ENCODE results near the gene TRIM62.
"Not testable (repeated sequence)": the region's sequence is repeated elsewhere in the genome, so short reads cannot be mapped to it uniquely, and the experiment has no call there.

The TRIM62 gene

DNA sequence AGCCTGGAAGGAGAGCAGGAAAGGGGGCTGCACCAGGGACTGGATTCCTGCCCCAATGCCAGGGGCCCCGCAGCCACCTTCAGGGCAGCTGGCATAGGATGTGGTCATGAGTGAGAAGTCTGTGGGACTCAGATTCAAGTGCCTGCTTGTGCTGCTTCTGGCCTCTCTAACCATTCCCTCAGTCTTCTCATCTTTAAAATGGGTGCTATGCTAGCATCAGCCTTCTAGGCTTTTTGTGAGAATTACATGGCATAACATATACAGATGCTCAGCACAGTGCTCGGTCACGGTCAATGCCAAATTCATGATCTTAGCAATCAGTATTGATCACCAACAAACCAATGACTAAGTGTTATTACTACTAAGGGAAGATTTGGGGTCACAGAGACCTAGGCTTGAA lies 23.5 kb downstream of the TRIM62 start:
- no peak for DNase-seq (ENCODE audit: low read depth)

DNA sequence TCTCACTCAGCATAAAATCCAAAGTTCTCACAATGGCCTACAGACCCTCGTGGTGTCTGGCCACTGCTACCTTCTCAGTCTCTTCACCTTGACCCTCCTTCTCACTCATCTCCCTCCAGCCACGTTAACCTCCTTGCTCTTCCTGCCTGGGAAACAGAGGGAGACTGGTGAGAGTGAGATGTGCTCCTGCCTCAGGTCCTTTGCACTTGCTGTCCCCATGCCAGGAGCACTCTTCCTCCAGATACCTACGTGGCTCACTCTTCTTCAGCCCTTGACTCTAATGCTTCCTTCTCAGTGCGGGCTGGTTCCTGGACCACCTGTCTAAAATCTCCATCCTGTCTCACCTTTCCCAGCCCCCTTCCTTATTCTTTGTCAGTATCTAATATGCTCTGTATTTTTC lies 24.7 kb downstream of the TRIM62 start:
- DNase-seq (ENCODE audit: low read depth) = no peak

DNA sequence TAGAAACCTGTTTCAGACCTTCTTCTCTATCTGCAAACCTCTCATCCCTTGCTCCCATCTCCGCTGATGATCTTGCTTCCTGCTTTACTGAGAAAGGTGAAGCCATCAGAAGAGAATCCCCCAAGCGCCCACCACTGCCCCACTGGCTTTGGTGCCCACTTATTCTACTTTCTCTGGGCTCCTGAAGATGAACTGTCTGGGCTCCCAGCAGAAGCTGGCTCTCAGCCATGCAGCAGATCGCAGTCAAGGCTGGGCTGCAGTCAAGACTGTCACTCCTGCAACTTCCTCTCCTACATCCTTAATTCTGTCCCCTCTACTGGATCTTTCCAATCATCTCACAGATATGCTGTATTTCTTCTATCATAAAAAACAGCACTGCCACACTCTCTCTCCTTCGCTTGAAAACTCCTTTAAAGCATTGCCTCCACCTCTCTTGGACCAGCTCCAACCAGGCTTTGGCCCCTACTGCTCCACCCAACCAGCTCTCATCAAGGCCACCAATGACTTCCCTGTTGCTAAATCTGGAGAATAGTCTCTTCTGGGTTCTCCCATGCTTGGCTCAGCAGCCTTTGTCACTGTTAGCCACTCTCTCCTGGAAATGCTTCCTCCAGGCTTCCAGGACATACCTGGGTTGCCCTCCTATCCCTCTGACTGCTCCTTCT lies 25.8 kb downstream of the TRIM62 start:
- no peak for DNase-seq (ENCODE audit: low read depth)

DNA sequence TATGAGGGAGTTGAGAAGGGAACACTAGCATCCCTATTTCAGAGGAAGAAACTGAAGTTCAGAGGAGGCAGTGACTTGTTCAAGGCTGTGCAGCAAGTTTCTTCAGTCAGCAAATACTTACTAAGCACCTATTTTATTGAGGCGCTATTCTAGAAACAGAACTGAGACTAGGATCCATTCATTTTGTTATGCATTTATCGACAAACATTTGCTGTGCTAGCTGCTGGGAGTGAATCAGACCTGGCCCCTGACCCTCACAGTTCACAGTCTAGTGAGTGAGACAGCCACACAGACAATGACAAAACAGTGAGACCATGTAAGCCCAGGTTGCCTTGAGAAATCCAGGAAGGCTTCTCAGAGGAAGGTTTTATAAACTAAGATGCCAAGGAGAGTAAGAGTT lies 28.2 kb downstream of the TRIM62 start:
- DNase-seq (ENCODE audit: low read depth) = no peak

DNA sequence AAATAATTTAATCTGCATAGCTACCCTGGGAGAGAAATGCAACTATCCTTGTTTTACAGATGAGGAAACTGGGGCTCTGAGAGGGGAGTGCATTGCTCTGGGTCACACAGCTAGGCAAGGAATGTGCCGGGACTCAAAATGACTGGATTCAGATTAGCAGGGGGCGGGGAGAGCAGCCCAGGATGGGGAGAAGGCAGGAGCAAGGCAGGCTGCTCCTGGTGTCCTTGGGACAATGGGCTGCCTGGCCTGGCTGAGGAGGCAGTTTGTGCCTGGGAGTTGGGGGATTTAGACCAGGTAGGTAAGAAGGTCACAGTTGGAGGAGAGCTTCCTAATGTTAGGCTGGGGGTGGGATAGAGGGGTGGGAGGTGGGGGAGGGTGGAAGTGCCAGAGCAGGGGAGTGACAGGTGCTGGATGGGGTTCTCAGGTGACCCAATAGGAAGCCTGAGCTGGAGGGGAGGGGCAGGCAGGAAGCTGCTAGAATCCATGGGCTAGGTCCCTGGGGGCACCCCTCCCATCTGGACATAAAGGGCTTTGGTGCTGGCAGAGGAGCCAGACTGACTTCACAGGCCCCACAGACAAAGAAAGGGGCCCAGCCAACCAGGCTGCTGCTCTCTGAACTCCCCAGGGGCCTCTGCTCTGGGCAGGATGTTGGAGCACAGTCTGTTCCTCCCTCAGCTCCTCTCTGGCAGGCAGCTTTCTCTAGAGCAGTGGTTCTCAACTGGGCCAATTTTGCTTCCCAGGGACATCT lies 29.0 kb downstream of the TRIM62 start:
- no peak for DNase-seq (ENCODE audit: low read depth)

DNA sequence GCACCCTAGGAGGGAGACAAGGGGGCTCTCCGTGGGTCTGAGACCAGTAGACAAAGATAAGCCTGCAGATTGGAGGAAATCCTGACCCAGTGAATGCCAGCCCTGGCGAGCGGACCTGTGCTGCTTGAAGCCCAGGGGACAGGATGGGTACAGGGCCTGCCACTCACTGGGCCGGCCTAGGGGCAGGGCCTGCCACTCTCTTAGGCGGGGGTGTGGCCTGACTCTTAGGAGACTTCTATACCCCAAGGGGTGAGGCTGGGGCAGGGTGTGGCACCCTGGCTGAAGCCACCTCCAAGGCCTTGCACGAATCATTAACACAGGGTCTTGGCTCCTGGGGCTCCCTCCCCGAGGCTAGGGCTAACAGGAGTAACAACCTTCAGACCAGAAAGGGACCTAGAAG lies 30.7 kb downstream of the TRIM62 start:
- no peak for DNase-seq (ENCODE audit: low read depth)

DNA sequence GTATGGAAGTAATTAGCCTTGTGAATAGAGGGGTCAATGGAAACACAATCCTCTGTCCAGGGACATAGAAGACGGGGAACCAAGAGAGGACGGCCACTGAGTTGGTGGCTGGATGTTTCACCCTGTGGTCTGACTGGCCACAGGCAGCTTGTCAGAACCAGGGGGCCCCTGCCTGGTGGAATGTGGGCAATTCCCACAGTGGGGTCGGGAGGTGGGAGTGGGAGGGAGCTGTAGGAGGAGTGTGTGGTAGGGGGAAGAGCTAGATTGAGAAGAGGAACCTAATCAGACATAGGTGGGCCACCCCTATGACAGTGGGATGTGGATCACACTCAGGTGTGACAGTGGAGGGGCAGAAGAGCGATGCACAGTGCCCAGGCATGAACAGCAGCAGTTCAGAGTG lies 31.3 kb downstream of the TRIM62 start:
- DNase-seq (ENCODE audit: low read depth) = no peak

DNA sequence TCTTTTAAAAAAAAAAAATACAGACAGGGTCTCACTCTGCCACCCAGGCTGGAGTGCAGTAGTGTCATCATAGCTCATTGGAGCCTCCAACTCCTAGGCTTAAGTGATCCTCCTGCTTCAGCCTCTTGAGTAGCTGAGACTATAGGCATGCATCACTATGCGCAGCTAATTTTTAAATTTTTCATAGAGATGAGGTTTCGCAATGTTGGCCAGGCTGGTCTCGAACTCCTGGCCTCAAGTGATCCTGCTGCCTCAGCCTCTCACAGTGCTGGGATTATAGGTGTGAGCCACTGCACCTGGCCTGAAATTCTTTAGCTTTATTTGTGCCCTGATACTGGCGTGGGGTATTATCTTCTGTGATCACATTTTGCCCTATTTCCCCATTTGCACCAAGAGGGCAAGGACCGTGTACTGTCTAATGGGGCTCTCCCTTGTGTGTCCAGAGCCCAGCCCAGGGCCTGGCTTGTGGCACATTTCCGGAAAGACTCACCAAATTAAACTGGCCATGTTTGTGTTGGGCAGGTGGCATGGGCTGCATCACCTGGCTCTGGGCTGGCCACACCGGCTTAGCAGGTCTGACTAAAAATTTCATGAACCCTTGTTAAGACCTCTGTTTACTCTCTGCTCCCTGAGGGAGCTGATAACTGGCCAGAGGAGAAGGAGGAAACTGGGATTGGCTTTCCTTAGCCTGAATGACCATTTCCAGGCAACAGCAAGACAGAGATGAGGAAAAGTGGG lies 32.2 kb downstream of the TRIM62 start:
- no peak for DNase-seq (ENCODE audit: low read depth)

DNA sequence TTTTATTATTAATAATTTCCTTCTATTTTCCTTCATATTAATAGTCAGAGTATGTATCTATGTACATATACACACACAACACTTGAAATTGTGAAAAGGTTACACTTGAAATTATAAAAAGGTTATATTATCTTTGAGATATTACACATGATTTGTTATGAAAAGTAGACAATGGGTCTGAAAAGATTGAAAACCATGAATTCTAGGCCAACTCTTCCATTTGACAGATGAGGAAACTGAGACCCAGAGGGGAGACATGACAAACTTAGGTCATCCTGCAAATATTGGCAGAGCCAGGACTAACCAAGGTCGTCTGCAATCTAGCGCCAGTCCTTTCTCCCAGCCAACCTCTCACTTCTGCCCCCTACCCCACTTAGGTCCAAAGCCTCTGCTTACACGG lies 33.2 kb downstream of the TRIM62 start:
- no peak for DNase-seq (ENCODE audit: low read depth)

DNA sequence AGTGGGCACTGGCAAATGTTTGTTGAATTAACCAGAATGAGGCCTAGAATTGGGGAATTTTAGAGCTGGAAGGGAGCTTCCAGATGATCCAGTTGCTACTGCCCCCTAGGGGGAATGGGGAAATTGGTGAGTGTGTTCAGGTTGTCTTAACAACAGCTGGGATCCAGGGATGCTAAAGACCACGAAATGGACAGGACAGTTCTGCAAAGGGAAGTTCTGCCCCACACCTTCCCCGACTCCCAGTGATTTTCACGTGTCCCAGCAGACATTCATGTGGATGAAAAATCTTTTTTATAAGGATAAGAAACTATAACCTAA lies 33.9 kb downstream of the TRIM62 start:
- no peak for DNase-seq (ENCODE audit: low read depth)

DNA sequence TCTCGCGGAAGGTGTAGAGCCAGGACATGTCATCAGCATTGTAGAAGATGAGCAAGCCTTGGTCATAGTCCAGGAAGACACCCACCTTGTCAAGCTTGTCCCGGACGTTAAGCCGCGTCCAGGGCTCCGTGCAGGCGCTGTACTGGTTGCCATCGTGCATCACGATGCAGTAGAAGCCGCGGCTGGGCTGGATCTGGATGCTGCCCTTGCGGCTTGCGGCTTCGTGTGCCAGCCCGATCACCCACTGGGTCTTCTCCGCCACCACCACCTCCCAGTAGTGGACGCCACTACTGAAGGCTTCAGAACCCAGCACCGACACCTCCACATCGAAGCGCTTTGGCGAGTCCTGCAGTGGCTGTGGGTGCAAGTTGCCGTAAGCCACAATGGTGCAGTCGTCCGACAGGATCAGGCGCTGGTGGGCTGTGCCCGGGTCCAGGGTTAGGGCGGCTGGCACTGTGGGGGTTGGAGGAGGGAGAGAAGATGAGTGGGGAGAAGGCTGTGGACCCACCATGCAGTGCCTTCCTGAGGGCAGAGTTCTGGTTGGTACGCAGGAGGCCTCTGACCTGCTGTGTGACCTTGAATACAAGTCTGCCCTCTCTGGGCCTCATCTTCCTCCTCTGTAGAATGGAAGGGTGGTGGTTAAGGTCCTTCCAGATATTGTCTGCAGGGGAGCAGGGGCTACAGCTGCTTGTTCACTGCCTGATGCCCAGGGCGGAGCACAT lies 34.4 kb downstream of the TRIM62 start:
- no peak for DNase-seq (ENCODE audit: low read depth)

DNA sequence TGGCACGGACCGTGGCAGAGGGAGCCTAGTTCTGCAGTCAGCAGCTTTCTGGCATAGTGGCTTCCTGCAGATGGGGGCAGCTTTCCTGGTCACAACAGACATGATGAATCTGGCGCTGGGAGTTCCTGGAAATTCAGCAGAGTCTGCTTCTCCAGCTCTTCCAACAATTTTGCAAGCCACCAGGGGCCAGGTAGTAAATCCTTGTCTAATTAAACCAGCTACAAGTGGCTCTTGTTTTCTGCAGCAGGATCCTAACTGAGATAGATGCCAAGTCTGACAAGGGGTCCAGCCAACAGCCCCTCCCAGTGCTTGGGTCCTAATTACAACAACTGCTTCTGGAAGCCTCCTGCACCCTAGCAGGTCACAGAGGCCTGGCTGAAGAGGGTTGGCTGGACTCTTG lies 35.8 kb downstream of the TRIM62 start:
- no peak for DNase-seq (ENCODE audit: low read depth)

DNA sequence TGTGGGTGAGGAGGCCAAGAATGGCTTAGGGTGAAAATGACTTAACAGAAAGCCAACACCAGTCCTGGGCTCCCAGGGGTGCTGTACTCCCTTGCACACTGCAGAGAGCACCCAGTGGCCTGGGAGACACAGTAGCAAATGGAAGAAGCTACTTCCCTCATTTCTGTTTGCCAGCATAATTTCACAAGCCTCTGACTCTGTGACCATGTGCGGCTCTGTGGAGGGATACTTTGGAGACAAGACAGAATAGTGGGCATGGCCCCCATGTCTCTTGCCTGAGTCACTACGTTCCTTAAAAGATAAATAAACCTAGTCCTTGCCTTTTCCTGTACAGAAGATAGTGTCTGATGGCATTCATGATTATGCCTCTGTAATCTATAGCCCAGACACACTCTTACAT lies 38.1 kb downstream of the TRIM62 start:
- DNase-seq (ENCODE audit: low read depth) = no peak

DNA sequence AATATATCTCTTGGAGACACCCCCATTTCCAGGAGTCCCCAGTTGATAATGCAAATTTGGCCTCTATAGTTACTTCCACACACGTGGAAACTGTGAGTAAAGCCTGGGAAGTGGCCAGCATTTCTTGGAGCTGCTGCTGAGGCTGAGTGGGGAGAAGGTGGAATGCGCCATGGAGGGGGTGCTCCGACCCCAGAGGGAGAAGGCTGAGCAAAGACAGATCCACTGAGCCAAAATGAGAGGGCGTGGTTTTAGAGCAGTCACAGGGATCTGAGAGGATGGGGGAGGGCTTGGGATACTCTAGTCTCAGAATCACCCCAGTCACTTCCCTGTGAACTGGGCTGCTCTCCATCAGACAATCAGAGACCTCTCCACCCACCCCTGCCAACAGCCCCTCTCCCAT lies 38.7 kb downstream of the TRIM62 start:
- DNase-seq (ENCODE audit: low read depth) = no peak

DNA sequence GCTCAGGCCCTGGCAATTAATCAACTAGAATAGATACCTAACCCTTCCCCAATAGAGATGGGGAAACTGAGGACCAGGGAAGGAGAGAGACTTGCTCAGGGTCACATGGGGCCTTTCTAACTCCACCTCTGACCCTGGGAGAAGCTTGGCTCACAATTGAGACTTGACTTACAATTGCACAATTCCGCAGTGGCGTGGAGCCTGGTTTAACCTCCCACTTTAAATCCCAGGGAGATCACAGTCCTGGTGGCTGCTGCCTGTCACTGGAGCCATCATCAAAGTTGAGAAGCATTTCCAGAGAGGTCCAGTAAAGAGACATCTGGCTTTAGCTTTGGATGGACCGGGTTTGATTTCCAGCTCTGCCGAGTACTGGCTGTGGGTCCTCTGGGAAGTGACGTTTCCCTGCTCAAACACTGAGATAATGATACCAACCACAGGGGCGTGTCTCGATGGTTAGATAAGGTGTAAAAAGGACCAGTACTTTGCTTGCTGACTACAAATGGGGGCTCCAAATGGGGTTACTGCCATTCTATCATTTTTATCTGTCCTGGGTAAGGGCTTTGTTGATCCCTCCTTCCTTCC lies 39.3 kb downstream of the TRIM62 start:
- no peak for DNase-seq (ENCODE audit: low read depth)

DNA sequence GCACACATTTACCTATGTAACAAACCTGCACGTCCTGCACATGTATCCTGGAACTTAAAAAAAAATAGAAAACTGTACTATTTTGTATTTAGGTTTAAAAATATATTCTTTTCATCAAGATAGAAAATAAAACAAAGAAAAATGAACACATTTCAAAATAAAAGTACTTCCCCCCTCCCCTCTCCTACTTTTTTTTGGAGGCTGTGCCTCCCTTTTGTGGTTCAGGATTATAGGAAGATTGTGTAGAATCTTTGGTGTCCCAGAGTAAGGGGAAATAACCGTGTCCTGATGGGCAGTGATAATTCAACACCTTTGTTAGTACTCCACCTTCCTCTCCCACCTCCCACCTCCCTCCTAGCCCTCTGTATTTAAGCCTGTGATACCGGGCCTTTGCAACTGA lies 40.1 kb downstream of the TRIM62 start:
- DNase-seq (ENCODE audit: low read depth) = no peak

DNA sequence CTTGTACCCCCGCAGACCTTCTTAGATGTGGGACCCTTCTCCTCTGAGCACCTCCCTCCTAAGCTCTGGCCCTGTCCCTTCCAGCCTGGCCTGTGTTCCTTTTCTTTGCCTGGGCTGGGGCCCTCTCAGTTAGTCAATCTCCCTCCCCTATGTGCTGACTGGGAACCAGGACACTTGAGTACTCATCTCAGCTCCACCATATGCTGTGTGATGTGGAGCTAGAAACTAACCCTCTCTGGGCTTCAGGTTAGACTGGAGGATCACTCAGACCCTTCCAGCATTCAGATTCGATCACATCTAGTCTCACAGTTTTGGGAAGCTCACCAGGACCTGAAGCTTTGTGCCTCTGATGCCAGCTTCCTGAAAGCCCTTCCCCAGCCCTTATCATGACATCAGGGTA lies 40.6 kb downstream of the TRIM62 start:
- DNase-seq (ENCODE audit: low read depth) = no peak

DNA sequence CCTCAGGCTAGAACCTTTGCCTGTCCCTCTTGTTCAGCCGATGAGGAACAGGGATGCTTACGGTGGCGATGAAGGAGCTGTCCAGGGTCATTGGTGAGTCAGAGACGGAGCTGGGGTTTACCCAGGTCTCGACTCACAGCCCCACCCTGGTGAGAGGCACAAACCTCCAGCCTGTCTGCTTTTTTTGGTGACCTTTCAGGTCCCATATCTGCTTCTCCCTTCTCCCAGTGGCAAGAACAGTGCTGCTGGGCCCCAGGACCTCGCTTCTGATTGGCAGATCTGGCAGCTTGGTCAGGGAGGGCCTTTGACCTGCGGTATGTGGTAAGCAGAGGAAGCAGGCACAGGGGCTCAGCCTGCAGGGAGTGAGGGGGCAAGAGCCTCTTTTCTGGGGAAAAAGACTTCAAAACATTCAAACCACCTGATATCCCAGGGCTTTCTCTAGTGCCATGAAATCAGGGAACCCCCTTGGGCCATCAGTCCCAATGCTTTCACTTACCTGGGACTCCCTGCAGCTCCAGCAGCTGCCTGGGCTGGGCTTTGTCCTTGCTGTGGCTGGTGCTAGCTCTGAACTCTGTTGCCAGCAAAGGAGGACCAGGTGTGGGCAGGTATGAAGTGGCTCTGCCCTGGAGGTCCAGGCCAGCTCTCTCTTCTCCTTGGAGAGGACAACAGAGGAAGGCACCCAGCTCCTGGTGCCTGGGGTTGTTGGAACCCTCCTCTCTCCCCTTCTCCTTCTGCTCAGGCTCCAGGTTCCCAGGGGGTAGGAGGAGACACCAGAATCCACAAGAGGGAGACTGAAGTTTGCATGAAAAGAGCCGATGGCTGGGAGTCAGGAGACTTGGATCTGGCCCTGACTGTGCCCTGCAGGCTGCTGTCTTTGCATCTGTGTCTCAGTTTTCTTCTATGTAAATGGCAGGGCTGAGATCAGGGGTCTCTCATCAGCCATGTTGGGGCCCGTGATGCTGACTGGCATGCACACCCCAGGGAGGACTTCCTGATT lies 41.4 kb downstream of the TRIM62 start:
- no peak for DNase-seq (ENCODE audit: low read depth)

DNA sequence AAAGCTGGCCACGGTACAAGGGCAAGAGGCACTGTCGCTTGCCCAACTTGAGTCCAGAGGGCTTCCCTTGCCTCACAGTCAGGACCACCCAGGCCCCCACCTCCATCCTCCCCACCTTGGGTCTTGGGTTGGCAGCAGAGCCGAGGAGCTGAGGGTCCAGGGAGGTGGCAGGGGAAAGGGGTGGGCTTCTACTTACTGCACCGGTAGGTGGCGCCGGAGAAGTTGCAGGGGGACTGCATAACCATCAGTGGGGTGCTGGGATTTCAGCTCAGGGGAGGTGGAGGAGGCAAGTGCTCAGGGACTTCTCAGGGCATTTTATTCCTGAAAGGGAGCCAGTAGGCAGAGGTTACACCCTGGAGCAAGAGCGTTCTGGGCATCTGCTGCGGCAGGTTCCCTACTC lies 44.0 kb downstream of the TRIM62 start:
- peak; percentile 10 for DNase-seq (ENCODE audit: low read depth)

DNA sequence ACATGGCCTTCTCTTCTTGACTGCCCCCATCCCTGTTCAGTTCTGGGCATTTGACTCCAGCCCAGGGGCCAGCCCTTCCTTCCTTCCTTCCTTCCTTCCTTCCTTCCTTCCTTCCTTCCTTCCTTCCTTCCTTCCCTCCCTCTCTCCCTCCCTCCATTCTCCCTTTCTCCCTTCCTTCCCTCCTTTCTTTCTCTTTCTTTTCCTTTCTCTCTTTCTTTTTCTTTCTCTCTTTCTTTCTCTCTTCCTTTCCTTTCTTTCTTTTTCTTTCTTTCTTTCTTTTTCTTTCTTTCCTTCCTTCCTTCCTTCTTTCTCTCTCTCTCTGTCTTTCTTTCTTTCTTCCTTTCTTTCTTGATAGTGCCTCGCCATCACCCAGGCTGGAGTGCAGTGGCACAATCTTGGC lies 45.8 kb downstream of the TRIM62 start:
- DNase-seq (ENCODE audit: low read depth) = not testable (repeated sequence)

DNA sequence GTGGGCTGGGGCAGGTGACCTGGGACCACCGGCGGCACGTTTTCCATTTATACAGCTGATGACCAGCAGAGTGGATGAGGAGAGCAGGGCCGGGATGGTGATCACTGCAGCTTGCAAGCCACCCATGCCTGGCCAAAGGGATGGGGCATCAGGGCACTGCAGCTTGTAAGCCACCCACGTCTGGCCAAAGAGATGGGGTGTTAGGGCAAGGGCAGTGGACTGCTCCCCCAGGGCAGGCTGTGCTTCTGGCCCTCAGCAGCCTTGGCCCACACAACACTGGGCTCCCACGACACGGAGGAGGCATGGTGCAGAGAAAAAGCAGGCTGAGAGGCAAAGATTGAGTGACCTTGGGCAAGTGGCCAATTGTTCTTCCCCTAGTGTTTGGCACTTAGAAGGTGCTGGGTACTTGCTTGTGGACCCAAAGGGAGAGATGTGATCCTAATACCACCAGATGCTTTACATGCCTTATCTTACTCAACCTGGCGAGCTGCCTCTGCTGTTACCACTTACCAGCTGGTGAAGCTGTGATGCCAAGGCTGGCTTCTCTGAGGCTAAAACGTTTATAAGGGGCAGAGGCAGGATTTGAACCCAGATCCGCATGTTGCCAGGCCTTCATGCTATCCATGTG lies 48.3 kb downstream of the TRIM62 start:
- no peak for DNase-seq (ENCODE audit: low read depth)
